T-helper 2 cell treated with Interferon-gamma antibody and Interleukin-4, amounts not matched to agents 100 ng/mL and 5 ng/mL, for 36 hours (primary cell): ENCODE measurements around the gene CHCHD6. TPM values are rescaled to one million over a fixed set of nuclear protein-coding genes. Genes with fewer than 3 reads are reported as not detected.

Experiments used
- intact Hi-C: fragments of 100-400 bp; cut with micrococcal nuclease; formaldehyde crosslinking; loops from one replicate; pipeline ENCODE4 v1.15.1; 2023
- total RNA-seq: library from RNA; stranded (reverse); gene quantifications from 2 replicates; pipeline ENCODE4 v1.2.3, GENCODE V29; 2022

CHCHD6 gene
- total RNA-seq, 1 donor from 2014 or later: 7.0 TPM

- intact Hi-C loops: no loop called here
Measured at GRCh38 chr3:126891141-126891540, 187.1 kb downstream of the CHCHD6 start.

DNA sequence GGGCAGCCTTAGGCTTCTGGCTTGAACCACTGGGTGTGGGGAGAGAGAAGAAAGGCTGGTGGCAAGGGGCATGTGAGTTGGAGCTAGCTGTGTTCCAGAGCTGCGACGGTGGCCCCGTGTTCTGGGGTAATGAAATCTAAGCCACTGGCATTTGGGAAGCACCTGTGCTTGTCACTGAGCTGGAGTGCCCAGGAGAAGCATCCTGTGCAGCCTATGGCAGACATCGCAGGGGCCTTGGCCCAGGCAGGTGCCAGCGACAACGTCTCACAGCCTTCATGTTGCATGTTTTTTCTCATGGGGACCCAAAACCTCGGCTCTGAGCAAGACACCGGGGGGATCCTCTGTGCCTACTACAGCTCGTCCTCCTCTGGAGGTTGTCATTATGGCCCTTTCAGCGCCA, 187.8 kb downstream of the CHCHD6 start:
- intact Hi-C loops: no loop called here

DNA sequence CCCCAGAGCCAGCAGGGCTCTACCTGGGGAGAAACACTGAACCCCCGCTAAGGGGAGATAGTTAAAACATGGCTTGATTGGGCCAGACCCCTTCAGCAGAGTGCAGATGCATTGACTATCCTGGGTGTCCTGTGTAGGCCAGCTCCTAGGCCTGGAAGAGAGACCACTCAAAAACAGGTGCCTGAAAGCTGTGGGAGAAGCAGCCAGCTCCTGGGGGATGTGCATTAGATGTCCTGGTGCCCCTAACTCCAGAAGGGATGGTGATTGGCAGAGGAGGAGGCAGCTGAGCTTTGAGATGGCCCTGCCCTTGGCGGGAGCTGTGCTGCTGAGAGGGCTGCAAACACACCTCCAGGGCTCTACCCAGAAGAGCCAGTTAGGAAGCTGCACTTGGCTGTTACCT, 189.6 kb downstream of the CHCHD6 start:
- intact Hi-C loops: no loop called here

DNA sequence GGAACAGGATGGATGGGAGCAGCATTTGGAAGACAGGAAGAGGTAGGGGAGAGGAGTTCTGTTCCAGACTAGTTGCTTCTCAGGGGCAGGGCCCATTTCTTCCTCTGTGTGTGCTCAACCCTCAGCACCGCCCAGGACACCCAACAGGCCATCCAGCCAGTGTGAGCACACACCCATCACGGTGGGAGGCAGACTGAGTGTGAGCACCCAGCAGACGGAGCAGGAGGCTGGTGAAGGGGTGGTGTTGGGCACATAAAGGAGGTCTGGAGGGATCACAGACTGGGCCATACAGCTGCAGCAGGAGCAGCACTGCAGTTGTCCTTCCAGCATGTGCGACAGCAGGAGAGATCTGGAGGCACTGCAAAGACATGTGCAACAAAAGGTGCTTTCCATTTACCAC, 190.4 kb downstream of the CHCHD6 start:
- intact Hi-C loops: no loop called here

- intact Hi-C loops: no loop called here
Measured at GRCh38 chr3:126895178-126896066, 191.4 kb downstream of the CHCHD6 start.

DNA sequence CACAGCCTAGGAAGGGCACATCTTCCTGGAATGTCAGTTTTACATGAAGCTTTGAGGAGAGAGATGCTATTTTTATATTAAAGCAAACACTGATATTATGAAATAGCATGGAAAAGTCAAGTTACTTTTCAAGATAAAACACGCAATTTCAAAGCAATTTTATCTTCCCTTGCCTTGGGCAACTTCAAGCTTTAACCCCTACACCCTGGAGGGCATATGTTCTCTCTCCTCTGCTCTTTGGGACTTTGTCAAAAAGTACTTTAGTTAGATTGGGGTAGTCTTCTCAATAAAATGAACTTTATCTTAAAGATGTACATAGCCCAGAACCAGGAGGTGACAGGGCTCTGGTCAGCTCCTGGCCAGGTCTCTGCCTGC, 192.0 kb downstream of the CHCHD6 start:
- intact Hi-C loops: no loop called here

GRCh38 chr3:126896968-126897367, 192.9 kb downstream of the CHCHD6 start:
- intact Hi-C loops: no loop called here

DNA sequence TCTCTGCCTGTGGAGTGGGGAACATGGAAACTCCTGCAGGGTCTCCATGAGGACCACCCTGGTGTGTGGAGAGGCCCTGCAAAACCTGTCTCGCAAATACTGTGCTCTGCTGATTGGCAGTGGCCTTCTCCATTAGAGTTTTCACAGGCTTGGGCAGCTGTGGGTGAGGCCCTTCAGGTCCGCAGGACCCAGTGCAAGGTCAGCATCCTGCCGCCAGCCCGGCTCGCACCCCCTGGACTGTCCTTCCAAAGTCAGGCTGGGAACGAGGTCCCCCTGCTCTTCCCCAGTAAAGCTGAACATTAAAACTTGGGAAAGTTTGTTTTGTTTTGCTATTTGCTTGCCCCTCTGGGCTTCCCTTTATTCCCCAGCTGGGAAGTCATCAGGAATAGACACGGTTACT, 193.9 kb downstream of the CHCHD6 start:
- intact Hi-C loops: no loop called here

GRCh38 chr3:126900859-126901540, 197.0 kb downstream of the CHCHD6 start:
- intact Hi-C loops: no loop called here

GRCh38 chr3:126901631-126902030, 197.6 kb downstream of the CHCHD6 start:
- intact Hi-C loops: no loop called here

DNA sequence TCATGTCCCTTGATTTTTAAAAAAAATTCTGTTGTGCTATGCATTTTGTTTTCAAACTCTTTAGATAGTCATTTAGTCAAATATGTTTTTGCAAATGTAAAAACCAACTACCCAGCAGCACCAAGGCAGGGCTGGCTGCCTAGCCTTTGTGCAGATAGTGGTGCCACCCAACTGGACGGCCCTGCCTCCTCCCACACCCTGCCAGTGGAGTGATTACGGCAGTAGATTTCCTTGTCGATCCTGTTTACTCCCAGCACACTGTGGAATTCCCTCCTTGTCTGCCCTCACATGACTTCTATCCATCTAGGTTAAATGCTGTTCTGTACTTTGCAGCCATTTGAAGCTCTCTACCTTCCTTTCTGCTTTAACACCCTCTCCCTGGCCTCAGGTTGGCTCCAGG, 199.5 kb downstream of the CHCHD6 start:
- intact Hi-C loops: no loop called here

DNA sequence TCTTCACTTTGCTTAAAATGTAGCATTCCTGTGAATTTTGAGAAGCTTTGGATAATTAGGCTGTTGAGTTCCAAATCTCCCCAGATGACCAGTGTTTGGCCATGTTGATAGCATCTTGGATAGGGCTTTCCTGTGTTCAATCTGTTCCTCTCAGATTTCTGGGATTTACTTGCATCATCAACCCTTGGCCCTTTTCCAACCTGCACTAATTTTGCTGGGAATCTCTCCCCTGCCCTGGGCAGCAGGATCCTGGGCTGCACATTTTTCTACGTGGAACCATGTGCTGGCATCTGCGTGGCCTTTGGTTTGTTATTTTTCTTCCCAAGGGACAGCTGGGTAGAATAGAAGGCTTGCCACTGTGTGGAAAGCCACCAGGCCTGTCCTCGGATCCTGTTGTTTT, 203.5 kb downstream of the CHCHD6 start:
- intact Hi-C loops: no loop called here

- intact Hi-C loops: no loop called here
Measured at GRCh38 chr3:126908752-126909275, 204.8 kb downstream of the CHCHD6 start.

DNA sequence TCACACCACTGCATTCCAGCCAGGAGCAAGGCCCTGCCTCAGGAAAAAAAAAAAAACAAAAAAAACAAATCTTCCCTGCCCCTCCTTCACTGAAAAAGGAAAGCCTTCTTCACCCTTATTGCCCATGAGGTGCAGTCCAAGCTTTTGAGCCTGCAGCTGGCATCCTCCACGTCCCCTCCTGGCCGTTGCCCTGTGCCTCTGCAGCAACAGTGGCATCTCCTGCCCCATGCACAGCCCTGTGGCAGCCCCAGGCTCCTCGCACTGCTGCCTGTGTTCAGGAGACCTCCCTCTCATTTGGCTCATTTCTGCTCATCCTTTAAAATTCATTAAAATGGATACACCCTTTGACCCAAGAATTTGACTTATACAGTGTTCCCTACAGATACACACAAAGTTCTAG, 206.2 kb downstream of the CHCHD6 start:
- intact Hi-C loops: loop anchor here (5.0 kb wide), 1 partner anchor 208 kb away; the partner anchor contains the start of gene CHCHD6

GRCh38 chr3:126911162-126912026, 207.4 kb downstream of the CHCHD6 start:
- intact Hi-C loops: loop anchor here (1.0 to 5.0 kb wide), 2 partner anchors 71 to 209 kb away; partner anchors contain the start of gene CHCHD6

DNA sequence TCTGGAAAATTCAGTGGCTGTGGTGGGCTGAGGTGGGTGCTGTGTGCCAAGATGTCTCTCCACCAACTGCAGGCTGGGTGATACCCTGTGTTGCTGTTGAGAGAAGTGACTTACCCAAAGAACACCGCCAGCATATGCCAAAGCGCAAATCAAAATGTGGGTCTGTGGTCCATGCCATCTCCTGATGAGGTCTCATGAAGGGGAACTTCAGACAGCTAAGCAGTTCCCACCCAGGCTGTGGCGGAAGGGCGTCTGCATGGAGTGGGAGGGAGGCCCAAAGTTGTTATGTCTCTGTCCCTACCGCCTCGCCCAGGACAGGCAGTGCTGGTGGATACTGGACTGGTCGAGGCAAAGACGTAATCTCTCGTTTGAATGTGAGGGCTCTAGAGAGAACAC, 208.0 kb downstream of the CHCHD6 start:
- intact Hi-C loops: loop anchor here (5.0 kb wide), 1 partner anchor 210 kb away; the partner anchor contains the start of gene CHCHD6

DNA sequence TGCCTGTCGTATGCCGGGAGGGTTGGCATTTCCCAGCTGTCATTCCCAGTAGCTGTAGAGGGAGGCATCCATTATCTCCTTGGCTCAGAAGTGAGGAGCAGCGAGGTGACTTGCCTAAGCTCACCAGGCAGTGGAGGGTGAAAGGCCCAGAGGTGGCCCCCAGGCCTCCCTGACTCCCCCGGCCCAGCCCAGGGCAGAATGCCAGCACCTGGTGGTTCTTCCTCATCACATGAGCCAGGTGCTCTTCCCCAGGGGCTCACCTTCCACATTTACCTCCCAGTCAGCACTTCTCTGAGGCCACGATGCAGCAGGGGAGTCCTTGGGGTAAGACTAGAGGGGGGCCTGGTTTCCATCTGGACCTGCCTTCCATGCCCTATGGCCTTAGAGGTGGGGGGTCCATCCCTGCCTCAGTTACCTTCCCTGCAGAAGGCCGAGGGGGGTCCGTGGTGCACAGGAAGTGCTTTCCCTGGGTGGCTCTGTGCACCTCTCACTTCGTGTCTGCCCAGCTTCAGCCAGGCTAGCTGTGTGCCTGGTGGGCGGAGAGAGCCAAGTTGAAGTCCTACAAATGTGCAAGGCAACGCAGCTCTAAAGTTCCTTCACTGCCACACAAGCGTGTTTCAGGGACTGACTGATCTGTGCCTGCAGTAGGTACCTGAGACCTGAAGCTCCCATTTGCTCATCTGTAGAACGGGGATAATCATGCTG, 208.6 kb downstream of the CHCHD6 start:
- intact Hi-C loops: loop anchor here (5.0 kb wide), 1 partner anchor 210 kb away; the partner anchor contains the start of gene CHCHD6

DNA sequence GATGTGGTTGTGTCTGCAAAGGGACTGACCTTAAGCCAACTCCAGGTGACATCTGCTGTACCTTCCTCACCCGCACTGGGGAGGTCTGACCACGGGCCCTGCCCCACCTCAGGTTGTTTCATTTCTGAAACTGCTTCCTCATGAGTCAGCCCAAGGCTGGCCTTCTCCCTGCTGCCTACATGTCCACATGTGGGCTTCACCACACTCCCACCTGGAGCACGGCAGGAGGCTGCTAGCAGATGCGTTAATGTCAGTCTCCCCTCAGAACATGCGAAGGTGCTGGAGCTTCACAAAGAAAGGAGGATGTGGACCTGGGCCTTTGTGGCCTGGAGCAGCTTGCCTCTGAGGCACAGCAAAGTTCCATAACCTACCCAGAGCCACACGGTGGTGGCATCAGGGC, 209.5 kb downstream of the CHCHD6 start:
- intact Hi-C loops: loop anchor here (5.0 kb wide), 1 partner anchor 211 kb away; the partner anchor contains the start of gene CHCHD6

- intact Hi-C loops: loop anchor here (5.0 kb wide), 1 partner anchor 212 kb away; the partner anchor contains the start of gene CHCHD6
Measured at GRCh38 chr3:126914226-126914625, 210.2 kb downstream of the CHCHD6 start.

DNA sequence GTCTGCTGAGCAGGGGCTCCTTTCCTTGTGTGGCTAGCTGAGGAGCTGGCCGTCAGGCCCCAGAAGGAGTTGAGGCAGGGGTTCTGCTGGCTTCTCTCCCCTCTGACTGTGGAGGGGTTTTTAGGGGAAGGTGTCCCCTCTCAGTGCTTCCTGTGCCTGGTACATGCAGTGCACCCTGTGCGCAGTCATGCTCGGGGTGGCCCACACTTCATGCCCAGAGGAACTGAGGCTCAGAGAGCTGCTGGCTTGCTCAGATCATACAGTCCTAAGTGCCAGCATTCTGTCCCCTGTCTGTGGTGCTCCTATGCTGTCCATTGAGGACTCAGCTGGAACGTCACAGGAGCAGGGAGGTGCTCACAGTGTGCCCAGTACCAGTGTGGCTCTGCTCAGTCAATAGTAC, 211.0 kb downstream of the CHCHD6 start:
- intact Hi-C loops: no loop called here
